ENCODE measurements around the gene CRCP. TPM values are rescaled to one million over a fixed set of nuclear protein-coding genes. Genes with fewer than 3 reads are reported as not detected.
A peak's percentile ranks its signal among the peaks of the same experiment; 100 is the strongest.

Gene CRCP
- total and polyA plus RNA-seq, 2 of the 13 experiments (the other 11 are each of a cell fraction or from before 2014, with no cell fraction given): 22.7 to 31.0 TPM

- TF ChIP-seq ZNF83 (CRISPR knock-in tag; IDR thresholded peaks at IDR 0.05; ENCODE audit: borderline replicate concordance): no peak
- peak; percentile 89 for TF ChIP-seq KMT2B (CRISPR knock-in tag; IDR thresholded peaks at IDR 0.05)
- peak; percentile 46; the same call in 1 of the 2 replicates for TF ChIP-seq ZNF629 (CRISPR knock-in tag; conservative IDR thresholded peaks at IDR 0.05)
- TF ChIP-seq BRCA1 (CRISPR knock-in tag; IDR thresholded peaks at IDR 0.05): no peak
- no peak for TF ChIP-seq PCBP1 (IDR thresholded peaks at IDR 0.05; ENCODE audit: borderline replicate concordance, low read depth, low read length)
- TF ChIP-seq SP4 (CRISPR knock-in tag; IDR thresholded peaks at IDR 0.05): no peak
- TF ChIP-seq ZUFSP (CRISPR knock-in tag; IDR thresholded peaks at IDR 0.05; ENCODE audit: borderline replicate concordance): 0 out of 2 replicates have a peak, but pooled peaks have one; percentile 73
- TF ChIP-seq ZNF280D (CRISPR knock-in tag; IDR thresholded peaks at IDR 0.05): no peak
- peak; percentile 61; the same call in 1 of the 2 replicates for TF ChIP-seq ZNF605 (CRISPR knock-in tag; IDR thresholded peaks at IDR 0.05)
- no peak for TF ChIP-seq ZNF660 (CRISPR knock-in tag; IDR thresholded peaks at IDR 0.05; ENCODE audit: borderline replicate concordance, low read depth)
- TF ChIP-seq SIX1 (CRISPR knock-in tag; IDR thresholded peaks at IDR 0.05; ENCODE audit: borderline replicate concordance): no peak
- TF ChIP-seq, protein P1, sequence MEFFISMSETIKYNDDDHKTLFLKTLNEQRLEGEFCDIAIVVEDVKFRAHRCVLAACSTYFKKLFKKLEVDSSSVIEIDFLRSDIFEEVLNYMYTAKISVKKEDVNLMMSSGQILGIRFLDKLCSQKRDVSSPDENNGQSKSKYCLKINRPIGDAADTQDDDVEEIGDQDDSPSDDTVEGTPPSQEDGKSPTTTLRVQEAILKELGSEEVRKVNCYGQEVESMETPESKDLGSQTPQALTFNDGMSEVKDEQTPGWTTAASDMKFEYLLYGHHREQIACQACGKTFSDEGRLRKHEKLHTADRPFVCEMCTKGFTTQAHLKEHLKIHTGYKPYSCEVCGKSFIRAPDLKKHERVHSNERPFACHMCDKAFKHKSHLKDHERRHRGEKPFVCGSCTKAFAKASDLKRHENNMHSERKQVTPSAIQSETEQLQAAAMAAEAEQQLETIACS (CRISPR knock-in tag; IDR thresholded peaks at IDR 0.05): no peak; the same call in 1 of the 2 replicates
- 0 out of 2 replicates have a peak, but pooled peaks have one; percentile 52 for TF ChIP-seq TEAD2 (CRISPR knock-in tag; IDR thresholded peaks at IDR 0.05)
- peak; percentile 81; the same call in 1 of the 2 replicates for TF ChIP-seq KAT8 (CRISPR knock-in tag; IDR thresholded peaks at IDR 0.05)
- no peak for TF ChIP-seq ZNF331 (CRISPR knock-in tag; IDR thresholded peaks at IDR 0.05)
- peak; percentile 81 for TF ChIP-seq ATF7-NPFF (CRISPR knock-in tag; IDR thresholded peaks at IDR 0.05; ENCODE audit: low read depth)
These were observed at the start of gene CRCP (continued) for GRCh38 chr7:66114743-66115649.

Data from HepG2 (cell line).